GM18907 (cell line): ENCODE measurements around the gene POMGNT1.

Experiments used
- ATAC-seq: cut with Tn5 transposase; IDR thresholded peaks from one replicate; pipeline ENCODE4 v1.9.1; 2021; ENCODE audit warnings: mild to moderate bottlenecking, moderate library complexity; ENCODE audit not compliant: unreplicated experiment

Gene POMGNT1

GRCh38 chr1:46211051-46211450, 12.8 kb upstream of the POMGNT1 start:
- ATAC-seq: no peak

- ATAC-seq: no peak
Observed at GRCh38 chr1:46210561-46210960, 12.3 kb upstream of the POMGNT1 start.

GRCh38 chr1:46206399-46206798, 8.2 kb upstream of the POMGNT1 start:
- no peak for ATAC-seq

- ATAC-seq: no peak
Observed at GRCh38 chr1:46205791-46206190, 7.6 kb upstream of the POMGNT1 start.

GRCh38 chr1:46205141-46205540, 6.9 kb upstream of the POMGNT1 start:
- no peak for ATAC-seq

GRCh38 chr1:46204406-46204742, 6.1 kb upstream of the POMGNT1 start:
- no peak for ATAC-seq

GRCh38 chr1:46203738-46204405, 5.6 kb upstream of the POMGNT1 start:
- ATAC-seq: no peak

GRCh38 chr1:46199233-46199749, 1.1 kb upstream of the POMGNT1 start:
- no peak for ATAC-seq

GRCh38 chr1:46197560-46197963, 672 bp downstream of the POMGNT1 start:
- ATAC-seq: no peak

GRCh38 chr1:46196609-46197008, 1.6 kb downstream of the POMGNT1 start:
- no peak for ATAC-seq

- no peak for ATAC-seq
Observed at GRCh38 chr1:46194641-46195193, 3.5 kb downstream of the POMGNT1 start.

GRCh38 chr1:46193984-46194570, 4.2 kb downstream of the POMGNT1 start:
- ATAC-seq: no peak

GRCh38 chr1:46193285-46193684, 4.9 kb downstream of the POMGNT1 start:
- no peak for ATAC-seq

GRCh38 chr1:46192171-46192570, 6.1 kb downstream of the POMGNT1 start:
- no peak for ATAC-seq

GRCh38 chr1:46191033-46191701, 7.1 kb downstream of the POMGNT1 start:
- ATAC-seq: no peak

- ATAC-seq: no peak
Observed at GRCh38 chr1:46190539-46190938, 7.7 kb downstream of the POMGNT1 start.

GRCh38 chr1:46188295-46189030, 9.8 kb downstream of the POMGNT1 start:
- no peak for ATAC-seq

- no peak for ATAC-seq
Observed at GRCh38 chr1:46187106-46187869, 10.9 kb downstream of the POMGNT1 start.

- ATAC-seq: no peak
Observed at GRCh38 chr1:46186076-46186475, 12.2 kb downstream of the POMGNT1 start.

GRCh38 chr1:46184920-46185658, 13.1 kb downstream of the POMGNT1 start:
- no peak for ATAC-seq
